ENCODE results near the gene ZNF428.
"Not testable (repeated sequence)": the region's sequence is repeated elsewhere in the genome, so short reads cannot be mapped to it uniquely, and the experiment has no call there.

ZNF428 gene

DNA sequence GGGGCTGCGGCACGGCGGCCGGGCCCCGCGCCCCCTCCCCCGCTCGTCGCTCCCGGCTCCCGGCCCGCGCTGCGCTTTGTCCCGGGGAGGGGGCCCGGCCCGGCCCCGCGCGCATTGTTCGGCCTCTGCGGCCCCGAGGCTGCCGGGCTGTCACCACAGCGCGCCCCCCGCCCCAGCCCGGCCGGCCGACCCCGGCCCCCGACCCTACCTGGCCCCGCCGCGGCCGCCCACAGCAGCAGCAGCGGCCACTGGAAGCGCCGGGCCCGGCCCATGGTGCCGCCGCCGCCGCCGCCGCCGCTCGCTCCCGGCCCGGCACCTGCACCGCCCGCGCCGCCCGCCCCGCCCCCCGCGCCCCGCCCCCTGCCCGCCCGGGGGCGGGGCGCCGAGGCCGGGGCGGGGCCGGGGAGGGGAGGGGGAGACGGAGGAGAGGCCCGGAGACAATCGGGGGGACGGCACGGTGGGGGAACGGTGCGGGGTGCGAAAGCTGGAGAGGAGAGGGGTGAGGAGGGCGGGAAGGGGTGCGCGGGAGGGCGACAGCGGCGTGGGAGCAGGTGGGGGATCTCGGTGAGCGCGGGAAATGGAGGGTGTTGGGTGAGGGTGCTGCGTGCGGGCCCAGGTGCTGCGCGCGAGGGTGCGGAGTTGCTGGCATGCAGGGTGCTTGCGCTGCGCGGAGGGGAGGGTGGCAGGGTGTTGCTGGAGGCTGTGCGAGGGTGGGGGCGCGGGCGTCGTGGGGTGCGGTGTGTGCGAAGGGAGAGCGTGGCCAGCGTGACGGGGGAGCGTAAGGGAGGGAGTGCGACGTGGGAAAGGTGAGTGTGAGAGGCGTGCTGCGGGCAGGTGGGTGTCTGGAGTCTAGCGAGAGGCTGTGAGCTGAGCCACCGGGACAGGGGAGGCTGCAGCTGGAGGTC is 20.3 kb upstream of the ZNF428 start, which contains the start of gene CADM4:
Gene CADM4, minus strand, starts transcription at position 332 of the 905 bp plus-strand sequence. Its CDS starts 60 bp downstream, at position 272.
- DNase-seq (ENCODE audit: low spot score) = peak; percentile 70
- FAIRE-seq = peak; percentile 86

DNA sequence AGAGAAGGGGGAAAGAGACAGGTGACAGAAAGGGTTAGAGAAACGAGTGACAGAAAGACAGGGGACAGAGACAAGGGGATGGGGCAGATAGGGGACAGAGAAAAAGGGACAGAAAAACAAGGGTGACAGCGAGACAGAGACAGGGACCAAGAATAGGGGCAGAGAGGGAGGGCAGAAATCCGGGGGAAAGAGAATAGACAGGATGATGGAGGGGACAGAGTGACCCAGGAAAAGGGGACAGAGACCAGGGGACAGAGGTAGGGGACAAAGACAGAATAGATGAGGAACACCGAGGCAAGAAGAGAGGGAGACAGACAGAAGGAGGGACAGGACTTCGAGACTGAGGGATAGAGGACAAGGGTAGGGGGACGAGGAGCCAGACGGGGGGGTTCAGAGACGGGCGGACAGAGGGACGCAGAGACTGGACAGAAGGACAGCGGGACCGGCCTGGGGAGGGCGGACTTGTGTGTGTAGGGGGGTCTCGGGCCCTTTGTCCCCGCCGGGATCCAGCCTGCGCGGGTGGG is 19.6 kb upstream of the ZNF428 start:
- DNase-seq (ENCODE audit: low spot score) (no peak), FAIRE-seq (no peak)

DNA sequence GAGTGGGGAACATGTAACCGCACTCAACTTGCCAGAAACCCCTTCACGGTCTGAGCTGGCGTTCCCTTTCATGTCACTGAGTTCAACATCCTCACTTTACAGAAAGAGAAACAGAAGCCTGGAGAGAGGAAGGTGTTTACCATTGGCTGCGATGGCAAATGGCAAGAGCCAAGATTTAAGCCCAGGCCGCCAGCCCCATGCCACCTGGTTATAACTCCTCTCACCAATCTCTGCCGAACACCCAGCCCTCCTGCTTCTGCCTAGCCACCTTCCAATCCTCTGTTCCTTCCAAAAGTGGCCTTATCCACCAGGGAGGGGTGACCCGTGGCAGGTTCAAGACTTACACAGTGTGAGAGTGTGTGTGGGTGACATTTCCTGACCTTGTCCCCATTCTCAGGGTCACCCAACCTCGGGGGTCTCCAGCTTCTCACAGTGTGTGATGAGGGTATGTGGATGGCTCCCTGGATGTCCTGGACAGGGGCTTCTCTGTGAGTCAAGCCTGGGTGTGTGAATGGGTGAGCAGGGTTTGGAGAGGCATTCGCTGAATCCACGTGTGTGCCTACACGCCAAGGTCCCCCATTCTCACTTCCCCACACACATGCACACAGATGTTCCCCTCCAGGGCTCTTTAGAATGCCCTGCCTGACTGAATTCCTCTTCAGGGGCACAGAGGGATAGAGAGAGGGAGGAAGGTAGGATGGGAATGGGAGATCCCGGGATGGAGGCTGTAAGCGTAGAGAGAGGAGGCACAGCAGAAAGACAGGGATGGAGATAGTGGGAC is 19.0 kb upstream of the ZNF428 start:
- DNase-seq (ENCODE audit: low spot score) (no peak), FAIRE-seq (no peak)

DNA sequence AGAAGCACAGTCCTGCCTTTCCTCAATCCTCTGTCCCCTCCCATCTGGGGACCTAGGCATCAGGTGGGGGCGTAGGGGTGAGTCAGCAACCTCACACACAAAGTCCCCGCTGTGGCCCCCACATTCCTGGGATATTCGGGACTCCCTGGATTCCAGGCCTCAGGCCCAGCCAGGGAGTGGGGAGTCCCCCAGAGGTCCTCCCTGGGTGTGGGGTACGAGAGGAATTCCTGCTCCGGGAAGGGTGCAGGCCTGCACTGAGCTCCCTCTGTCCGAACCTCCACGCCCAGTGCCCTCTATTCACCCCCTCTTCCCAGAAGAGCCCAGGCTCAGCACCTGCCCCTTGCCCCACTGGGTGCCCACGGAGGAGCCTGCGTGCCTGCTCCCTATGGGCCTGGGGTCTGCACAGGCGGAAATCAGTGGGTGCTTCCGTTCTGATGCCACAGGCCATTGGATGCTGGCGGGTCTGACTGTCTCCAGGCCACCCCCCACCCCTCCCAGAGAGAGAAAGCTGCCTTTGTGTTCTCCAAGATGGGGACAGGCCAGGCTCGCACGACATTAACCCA is 16.8 kb upstream of the ZNF428 start:
- DNase-seq (ENCODE audit: low spot score) = peak; percentile 49
- FAIRE-seq = no peak

DNA sequence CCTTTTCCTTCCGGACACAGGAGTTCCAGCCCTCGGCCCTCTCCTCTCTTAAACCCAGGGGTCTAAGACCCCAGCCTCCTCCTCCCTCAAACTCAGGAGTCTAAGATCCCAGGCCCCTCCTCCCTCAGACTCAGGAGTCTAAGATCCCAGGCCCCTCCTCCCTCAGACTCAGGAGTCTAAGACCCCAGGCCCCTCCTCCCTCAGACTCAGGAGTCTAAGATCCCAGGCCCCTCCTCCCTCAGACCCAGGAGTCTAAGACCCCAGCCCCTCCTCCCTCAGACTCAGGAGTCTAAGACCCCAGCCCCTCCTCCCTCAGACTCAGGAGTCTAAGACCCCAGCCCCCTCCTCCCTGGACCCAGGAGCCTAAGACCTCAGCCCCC is 16.1 kb upstream of the ZNF428 start:
- not testable (repeated sequence) for FAIRE-seq; DNase-seq (ENCODE audit: low spot score)

DNA sequence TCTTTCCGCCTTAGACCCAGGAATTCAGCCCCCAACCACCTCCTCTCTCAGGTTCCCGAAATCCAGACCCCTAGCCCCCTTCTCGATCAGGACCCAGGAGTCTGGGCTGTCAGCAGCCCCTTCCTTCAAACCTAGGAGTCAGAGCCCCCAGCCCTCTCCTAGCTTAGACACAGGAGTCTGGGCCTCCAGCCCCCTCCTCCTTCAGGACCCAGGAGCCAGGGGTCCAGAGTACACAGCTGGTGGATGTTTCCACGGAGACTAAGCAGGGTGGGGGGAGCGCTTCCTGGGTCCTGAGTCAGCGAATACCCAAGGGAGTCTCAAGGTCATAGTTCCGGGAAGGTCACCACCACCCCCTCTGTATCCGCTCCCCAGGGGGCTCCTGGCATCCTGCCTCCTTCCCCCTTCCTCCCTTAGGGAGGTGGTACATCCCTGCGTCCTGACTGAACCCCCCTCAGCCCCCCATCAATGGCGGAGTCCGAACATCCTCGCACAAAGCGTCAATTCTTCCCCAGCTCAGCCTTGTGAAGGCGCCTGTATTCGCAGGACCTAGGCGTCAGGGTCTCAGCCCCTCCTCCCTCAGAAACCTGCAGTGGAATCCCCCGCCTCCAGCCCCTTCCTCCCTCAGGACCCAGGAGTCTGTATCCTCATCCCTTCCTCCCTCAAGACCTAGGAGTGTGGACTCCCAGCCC is 15.6 kb upstream of the ZNF428 start:
- FAIRE-seq = no peak
- DNase-seq (ENCODE audit: low spot score) = no peak

GRCh38 chr19:43634506-43634871 is 15.1 kb upstream of the ZNF428 start:
- DNase-seq (ENCODE audit: low spot score) = no peak
- FAIRE-seq = no peak

GRCh38 chr19:43634068-43634467 is 14.6 kb upstream of the ZNF428 start:
- DNase-seq (ENCODE audit: low spot score) (no peak), FAIRE-seq (no peak)

GRCh38 chr19:43633520-43633919 is 14.1 kb upstream of the ZNF428 start:
- FAIRE-seq (no peak), DNase-seq (ENCODE audit: low spot score) (no peak)

GRCh38 chr19:43631491-43631890 is 12.1 kb upstream of the ZNF428 start:
- DNase-seq (ENCODE audit: low spot score) (no peak), FAIRE-seq (no peak)

DNA sequence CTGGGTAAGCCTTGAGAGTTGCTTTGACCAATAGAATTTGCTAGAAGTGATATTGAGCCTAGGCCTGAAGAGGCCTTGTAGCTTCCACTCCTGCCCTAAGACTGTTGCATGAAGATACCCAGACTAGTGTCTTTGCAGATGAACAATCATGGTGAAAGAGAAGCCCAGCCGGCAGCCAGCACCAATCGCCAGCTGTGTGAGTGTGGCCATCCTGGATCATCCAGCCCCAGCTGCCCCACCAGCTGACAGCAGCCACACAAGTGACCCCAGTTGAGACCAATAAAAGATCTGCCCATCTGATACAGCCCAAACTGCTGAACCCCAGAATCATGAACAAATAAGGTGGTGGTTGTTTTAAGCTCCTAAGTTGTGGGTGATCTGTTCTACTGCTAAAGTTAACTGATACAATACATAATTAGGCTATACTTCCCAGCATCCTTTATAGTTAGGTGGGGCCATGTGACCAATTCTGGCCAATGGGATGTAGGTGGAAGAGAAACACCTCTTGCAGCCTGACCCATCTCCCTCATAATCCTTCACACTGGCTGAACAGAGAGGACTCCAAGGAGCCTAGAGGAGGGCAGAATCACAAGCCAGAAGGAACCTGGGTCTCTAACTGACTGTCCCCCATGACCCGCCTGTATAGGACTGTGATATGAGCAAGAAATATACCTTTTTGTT is 9.4 kb upstream of the ZNF428 start:
- no peak for DNase-seq (ENCODE audit: low spot score)
- no peak for FAIRE-seq

DNA sequence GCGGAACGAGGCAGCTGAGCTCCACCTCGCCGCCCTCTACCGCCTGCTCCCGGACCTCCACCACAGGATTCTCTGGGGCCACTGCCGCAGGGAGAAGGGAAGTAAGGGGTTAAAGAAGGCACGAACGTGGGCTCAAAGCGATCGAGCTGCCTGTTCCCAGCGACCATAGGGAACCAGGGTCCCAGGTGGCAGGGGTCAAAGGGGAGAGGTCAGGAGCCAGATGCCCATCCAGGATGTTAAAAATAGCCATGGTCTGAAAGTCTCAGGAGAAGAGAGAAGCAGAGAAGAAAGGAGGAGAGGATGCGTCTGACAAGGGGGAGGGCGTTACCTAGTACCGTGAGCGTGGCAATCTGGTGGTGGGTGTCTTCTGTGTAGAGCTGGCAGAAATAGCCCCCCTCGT is 7.4 kb upstream of the ZNF428 start:
- no peak for FAIRE-seq

GRCh38 chr19:43625918-43626579 is 6.6 kb upstream of the ZNF428 start:
- no peak for DNase-seq (ENCODE audit: low spot score)
- no peak for FAIRE-seq

More for the DNA sequence above, 7.4 kb upstream of the ZNF428 start:
- no peak for DNase-seq (ENCODE audit: low spot score)

GRCh38 chr19:43624933-43625332 is 5.5 kb upstream of the ZNF428 start:
- FAIRE-seq (no peak), DNase-seq (ENCODE audit: low spot score) (no peak)

- FAIRE-seq = no peak
These were observed 4.7 kb upstream of the ZNF428 start for GRCh38 chr19:43623889-43624670.

DNA sequence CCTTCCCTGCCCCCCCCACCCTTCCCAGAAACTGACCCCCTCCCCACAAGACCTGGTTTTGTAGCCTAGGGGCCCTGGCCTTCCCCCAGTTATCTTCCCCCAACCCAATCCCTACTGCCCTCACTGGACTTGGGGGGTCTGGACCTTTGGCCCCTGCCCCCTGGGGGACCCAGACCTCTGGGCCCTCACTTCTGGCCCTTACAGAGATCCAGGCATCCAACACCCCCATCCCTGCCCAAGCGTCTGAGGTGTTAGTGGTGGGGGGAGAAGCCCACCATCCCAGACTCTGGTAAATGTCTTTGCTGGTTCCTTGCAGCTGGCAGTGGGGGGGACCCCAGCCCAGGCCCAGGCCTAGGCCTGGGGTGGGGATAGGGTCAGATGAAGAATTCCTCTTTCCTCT is 3.5 kb upstream of the ZNF428 start:
- DNase-seq (ENCODE audit: low spot score) (no peak), FAIRE-seq (no peak)

More at GRCh38 chr19:43623889-43624670, 4.7 kb upstream of the ZNF428 start:
- DNase-seq (ENCODE audit: low spot score) = no peak

DNA sequence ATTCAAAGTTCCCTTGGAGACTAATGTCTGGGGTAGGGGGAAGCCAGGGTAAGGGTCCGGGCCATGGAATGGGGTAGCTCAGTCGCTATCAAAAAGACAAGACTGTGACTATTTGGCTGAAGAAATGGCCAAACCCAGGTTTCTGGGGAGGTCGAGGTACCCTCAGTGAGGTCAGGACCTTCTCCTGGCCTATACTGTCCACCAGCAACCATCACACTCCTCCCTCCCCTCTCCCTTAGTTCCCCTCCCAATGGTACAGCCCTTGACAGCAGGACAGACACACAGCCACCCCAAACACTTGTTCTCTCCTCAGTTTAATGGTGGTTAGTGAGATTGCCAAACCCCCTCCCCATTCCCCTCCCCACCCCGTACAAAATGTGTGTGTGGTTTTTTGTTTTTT is 2.6 kb upstream of the ZNF428 start:
- DNase-seq (ENCODE audit: low spot score) (no peak), FAIRE-seq (no peak)

DNA sequence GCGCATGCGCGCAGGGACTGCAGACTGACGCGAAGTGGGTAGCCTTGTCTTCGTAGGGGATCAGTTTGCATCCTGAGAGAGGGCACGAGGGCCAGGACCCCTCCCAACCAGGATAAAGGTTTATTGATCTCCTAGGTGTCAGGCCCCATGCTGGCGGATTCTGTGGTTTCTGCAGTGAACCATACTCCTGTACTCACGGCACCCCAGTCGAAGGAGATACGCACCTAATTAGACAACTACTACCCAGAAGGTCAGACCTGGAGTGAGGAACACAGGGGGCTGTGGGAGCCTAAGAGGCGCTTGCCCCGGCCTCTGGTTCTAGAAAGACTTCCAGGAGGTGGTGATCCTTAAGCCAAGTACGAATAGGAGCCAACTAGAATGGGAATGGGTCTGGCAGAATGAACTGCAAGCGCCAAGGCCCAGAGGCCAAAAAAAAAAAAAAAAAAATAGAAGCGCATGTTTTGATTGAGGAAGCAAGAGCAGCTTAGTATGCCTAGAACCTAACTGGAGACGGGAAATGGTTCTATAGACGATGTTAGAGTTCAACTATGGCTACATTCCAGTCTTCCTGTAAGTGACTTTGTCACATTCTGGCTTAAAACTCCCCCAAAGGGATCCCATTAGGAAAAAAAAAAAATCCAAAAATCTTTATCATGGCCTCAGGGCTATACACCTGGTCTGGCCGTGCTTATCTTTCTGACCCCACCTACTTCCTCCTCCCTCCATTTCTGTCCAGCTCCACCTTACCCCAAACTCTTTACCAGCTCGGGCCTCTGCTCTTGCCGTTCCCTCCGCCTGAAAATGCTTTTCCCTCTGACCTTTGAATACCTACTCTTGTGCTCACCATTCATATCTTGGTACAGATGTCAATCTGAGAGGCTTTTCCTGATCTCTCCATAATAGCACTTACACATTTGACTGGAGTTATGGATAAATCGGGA is 902 bp upstream of the ZNF428 start:
- DNase-seq (ENCODE audit: low spot score) (no peak), FAIRE-seq (no peak)

All from urothelium cell line (cell line).